Small intestine (tissue), 7 donors: ENCODE measurements around the gene PITPNC1. TPM values are rescaled to one million over a fixed set of nuclear protein-coding genes. Genes with fewer than 3 reads are reported as not detected.
"Not testable (repeated sequence)": the region's sequence is repeated elsewhere in the genome, so short reads cannot be mapped to it uniquely, and the experiment has no call there.

Experiments used
- DNase-seq, 2 donors: peaks; one replicate each; pipeline versions ENCODE4 v3.0.0 to v3.0.0-alpha.2; 2013
- FAIRE-seq: peaks from 2 replicates; lab custom pipeline; 2012; peaks lifted over from hg19 to GRCh38; lab: Jason Lieb, UNC
- H3K27ac ChIP-seq, 3 donors: one replicate each; pipeline ENCODE4 v1.5.1; 2013; ENCODE audit warnings: low read length in 2 of 3, mild to moderate bottlenecking in 2 of 3, control low read depth in 1 of 3, inconsistent platforms in 1 of 3, low read depth in 1 of 3, moderate library complexity in 1 of 3
- H3K27me3 ChIP-seq, 3 donors: one replicate each; pipeline ENCODE4 v1.6.1; 2013; ENCODE audit warnings: low read length in 3 of 3, inconsistent platforms in 1 of 3; ENCODE audit not compliant: control insufficient read depth in 3 of 3, insufficient read depth in 3 of 3
- H3K36me3 ChIP-seq, 3 donors: one replicate each; pipeline ENCODE4 v1.6.1; 2013; ENCODE audit warnings: low read length in 3 of 3, inconsistent platforms in 1 of 3, low read depth in 1 of 3, mild to moderate bottlenecking in 1 of 3, moderate library complexity in 1 of 3; ENCODE audit not compliant: control insufficient read depth in 3 of 3, insufficient read depth in 2 of 3
- H3K4me1 ChIP-seq, 3 donors: one replicate each; pipeline ENCODE4 v1.6.1; 2013; ENCODE audit warnings: low read length in 2 of 3, inconsistent platforms in 1 of 3, low read depth in 1 of 3, mild to moderate bottlenecking in 1 of 3, moderate library complexity in 1 of 3; ENCODE audit not compliant: control insufficient read depth in 3 of 3, insufficient read depth in 2 of 3
- H3K4me3 ChIP-seq, 3 donors: one replicate each; pipeline ENCODE4 v1.5.1; 2013; ENCODE audit warnings: low read length in 3 of 3, control low read depth in 1 of 3, inconsistent platforms in 1 of 3, low read depth in 1 of 3, mild to moderate bottlenecking in 1 of 3, moderate library complexity in 1 of 3
- H3K9me3 ChIP-seq, 2 donors: one replicate each; pipeline ENCODE4 v1.6.1; 2013; ENCODE audit warnings: low read depth in 1 of 2, low read length in 1 of 2; ENCODE audit not compliant: control insufficient read depth in 2 of 2, insufficient read depth in 1 of 2
- WGBS, 3 donors: extraction: QIAGEN DNeasy Blood & Tissue Kit; methylation state at CpG; one replicate each; pipeline ENCODE4 v1.1.7; 2013; 5-methylcytosine and 5-hydroxymethylcytosine counted together
- polyA plus RNA-seq, 4 donors: library from polyadenylated mRNA; stranded (reverse) in 3 of 4; unstranded in 1 of 4; fragments of 200-250 nt in 3 of 4; fragments of 120-200 nt in 1 of 4; gene quantifications; one replicate each; pipeline versions ENCODE4 v1.2.1 to v1.2.3, GENCODE V29; 2013
- donor health status: healthy with polysubstance abuse.
- donor health status: control.
- donor health status: control.
- donor health status: Bipolar disorder and iron deficiency.
- donor health status: healthy.

Gene PITPNC1
- polyA plus RNA-seq, 4 donors: 0.67 to 11.7 (median 3.4) TPM

DNA sequence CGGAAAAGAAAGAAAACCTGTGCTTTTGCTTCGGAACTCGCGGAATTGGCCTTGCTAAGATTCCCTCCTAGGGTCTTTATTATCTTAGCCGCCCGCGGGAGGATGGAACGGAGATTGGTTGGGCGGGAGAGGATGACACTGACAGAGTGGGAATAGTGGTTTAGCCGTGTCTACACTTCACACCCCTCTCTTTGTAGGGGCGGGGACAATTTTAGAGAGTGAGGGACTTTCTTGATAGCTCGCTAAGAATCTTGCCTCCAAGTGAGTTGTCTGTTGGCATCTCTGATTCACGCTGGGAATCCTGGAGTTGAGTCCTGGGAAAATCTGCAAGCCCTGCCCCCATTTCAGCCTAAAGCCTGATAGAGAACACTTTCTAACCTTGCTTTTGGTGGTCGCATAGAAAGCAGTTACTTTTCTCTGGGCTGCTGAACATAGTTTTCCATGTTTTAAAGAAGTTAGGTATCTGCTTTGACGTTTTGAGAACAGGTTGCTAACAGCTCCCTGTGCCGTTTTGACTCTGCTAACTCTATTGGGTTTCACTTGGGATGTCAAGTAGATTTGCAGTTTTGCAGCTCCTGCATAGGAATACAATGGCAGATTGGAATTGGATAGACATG is 341.4 kb downstream of the PITPNC1 start:
- peak in 1 of 2 donors; percentile 16 for DNase-seq
- FAIRE-seq: no peak
- Histone ChIP-seq H3K4me3 (peak overlapping the region; percentile 70 to 97 (median 86)), H3K27ac (peak overlapping the region; percentile 73 to 93 (median 89)), H3K36me3 (peaks cover 9 to 14% (median 10%) of the 10 kb centered on the region in 3 donors), H3K9me3 (no peaks in the 10 kb centered on the region), H3K4me1 (peaks cover 4 to 6% (median 5%) of the 10 kb centered on the region in 3 donors), H3K27me3 (no peaks in the 10 kb centered on the region)
- WGBS, 3 donors: 0 to 1% (median 1%) methylated on average over 16 of the region's 16 CpGs

DNA sequence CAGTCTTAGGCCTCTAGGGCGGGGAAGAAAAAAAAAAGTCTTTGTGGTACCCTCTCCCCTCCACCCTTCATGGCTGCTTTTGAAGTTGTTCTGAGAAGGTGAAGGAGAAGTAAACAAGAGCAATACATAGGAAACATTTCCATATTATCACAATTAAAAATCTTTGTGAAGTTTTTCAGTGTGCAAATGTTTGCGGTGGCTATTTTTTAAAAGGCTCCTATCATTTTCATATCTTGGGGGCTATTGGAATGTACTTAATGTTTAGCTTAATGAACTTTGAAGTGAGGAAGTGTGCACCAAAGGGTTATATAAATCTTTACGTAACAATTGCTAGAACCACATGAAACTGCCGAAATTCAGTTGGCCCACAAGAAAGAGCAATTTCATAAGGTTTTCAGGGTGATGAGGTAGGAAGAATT is 348.3 kb downstream of the PITPNC1 start:
- Histone ChIP-seq H3K9me3 (peaks cover 0 to 4% of the 10 kb centered on the region in 2 donors), H3K27me3 (no peaks in the 10 kb centered on the region), H3K27ac (no peak overlapping the region), H3K36me3 (peaks cover 23 to 56% (median 32%) of the 10 kb centered on the region in 3 donors), H3K4me3 (no peak overlapping the region), H3K4me1 (peaks cover 0 to 4% (median 0%) of the 10 kb centered on the region in 3 donors)
- 83 to 92% (median 91%) methylated on average over 4 of the region's 4 CpGs for WGBS, 3 donors
- DNase-seq (no peak), FAIRE-seq (no peak)

DNA sequence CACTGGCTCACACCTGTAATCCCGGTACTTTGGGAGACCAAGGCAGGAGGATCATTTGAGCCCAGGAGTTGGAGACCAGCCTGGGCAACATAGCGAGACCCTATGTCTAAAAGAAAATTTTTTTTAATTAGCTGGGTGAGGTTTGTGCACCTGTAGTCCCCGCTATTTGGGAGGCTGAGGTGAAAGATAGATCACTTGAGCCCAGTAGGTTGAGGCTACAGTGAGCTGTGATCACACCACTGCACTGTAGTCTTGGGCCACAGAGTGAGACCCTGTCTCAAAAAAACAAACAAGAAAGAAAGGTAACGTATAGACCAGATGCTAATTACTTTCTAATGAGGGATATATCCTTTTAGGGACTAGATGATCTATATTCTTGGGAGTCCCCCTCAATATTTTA is 348.7 kb downstream of the PITPNC1 start:
- 91 to 93% (median 92%) methylated on average over 4 of the region's 4 CpGs for WGBS, 3 donors
- Histone ChIP-seq H3K9me3 (peaks cover 0 to 4% of the 10 kb centered on the region in 2 donors), H3K27ac (no peak overlapping the region), H3K27me3 (no peaks in the 10 kb centered on the region), H3K4me1 (peaks cover 0 to 4% (median 0%) of the 10 kb centered on the region in 3 donors), H3K4me3 (no peak overlapping the region), H3K36me3 (peaks cover 23 to 58% (median 32%) of the 10 kb centered on the region in 3 donors)
- FAIRE-seq (no peak), DNase-seq (no peak)

DNA sequence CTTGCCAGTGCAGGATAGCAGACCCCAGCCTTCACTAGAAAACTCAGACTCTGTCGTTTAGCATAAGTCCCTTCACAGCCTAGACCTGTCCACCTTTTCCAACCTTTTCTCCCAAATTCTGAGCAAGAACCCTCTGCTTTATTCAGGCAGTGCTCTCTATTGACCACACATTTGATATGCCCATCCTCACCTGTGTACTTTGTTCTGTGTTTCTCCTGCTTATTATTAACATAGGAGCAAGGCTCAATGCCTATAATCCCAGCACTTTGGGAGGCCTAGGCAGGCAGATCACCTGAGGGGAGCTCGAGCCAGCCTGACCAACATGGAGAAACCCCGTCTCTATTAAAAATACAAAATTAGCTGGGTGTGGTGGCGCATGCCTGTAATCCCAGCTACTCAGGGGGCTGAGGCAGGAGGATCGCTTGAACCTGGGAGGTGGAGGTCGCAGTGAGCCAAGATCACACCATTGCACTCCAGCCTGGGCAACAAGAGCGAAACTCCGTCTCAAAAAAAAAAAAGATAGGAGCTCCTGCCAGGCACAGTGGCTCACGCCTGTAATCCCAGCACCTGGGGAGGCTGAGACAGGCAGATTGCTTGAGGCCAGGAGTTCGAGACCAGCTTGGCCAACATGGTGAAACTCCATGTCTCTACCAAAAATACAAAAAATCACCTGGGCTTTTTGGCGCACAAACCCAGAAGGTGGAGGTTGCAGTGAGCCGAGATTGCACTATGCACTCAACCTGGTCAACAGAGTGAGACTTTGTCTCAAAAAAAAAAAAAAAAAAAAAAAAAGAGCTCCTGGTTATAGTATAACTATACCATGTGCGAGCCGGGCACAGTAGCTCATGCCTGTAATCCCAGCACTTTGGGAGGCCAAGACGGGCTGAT is 350.3 kb downstream of the PITPNC1 start:
- Histone ChIP-seq H3K36me3 (peaks cover 18 to 62% (median 26%) of the 10 kb centered on the region in 3 donors), H3K27ac (peak overlapping the region in 1 of 3 donors; percentile 84)
- not testable (repeated sequence) for H3K9me3 ChIP-seq, FAIRE-seq, H3K27me3 ChIP-seq, H3K4me3 ChIP-seq, H3K4me1 ChIP-seq
- DNase-seq: peak; percentile 41 to 58
- WGBS, 3 donors: 62 to 79% (median 73%) methylated on average over 15 of the region's 15 CpGs

DNA sequence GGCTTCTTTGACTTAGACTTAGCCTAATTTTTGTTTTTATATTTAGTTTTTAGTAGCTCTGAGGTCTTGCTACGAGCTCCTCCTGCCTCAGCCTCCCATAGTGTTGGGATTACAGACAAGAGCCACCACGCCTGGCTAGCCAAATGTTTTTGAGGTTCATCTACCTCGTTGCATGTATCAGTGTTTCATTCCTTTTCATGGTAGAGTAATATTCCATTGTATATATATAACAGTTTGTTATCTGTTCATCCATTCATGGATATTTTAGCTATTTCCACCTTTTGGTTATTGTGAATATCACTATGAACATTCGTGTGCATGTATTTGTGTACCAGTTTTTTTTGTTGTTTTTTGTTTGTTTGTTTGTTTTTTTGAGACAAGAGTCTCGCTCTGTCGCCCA is 352.8 kb downstream of the PITPNC1 start:
- 97 to 99% (median 98%) methylated on average over 6 of the region's 6 CpGs for WGBS, 3 donors
- peaks cover 0 to 4% (median 0%) of the 10 kb centered on the region in 3 donors for H3K4me1 ChIP-seq
- no peak for FAIRE-seq

DNA sequence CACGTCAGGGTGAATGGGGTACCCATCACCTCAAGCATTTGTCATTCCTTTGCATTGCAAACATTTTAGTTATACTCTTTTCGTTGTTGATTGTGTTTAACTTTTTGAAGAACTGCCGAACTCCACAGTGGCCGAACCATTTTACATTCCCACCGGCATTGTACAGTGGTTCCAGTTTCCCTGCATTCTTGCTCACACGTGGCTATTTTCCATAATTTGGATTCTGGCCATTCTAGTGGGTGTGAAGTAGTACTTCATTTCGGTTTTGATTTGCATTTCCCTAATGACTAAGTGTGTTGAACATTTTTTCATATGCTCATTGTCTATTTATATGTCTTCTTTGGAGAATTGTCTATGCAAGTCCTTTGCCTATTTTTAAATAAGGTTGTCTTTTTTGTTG is 353.6 kb downstream of the PITPNC1 start:
- no peak for FAIRE-seq
- Histone ChIP-seq H3K27me3 (no peaks in the 10 kb centered on the region), H3K27ac (no peak overlapping the region), H3K4me3 (no peak overlapping the region), H3K36me3 (peaks cover 14 to 50% (median 19%) of the 10 kb centered on the region in 3 donors), H3K9me3 (peaks cover 0 to 4% of the 10 kb centered on the region in 2 donors), H3K4me1 (peaks cover 0 to 4% (median 0%) of the 10 kb centered on the region in 3 donors)
- WGBS, 3 donors: 82 to 91% (median 83%) methylated on average over 7 of the region's 7 CpGs
- DNase-seq: no peak

More for the DNA sequence above, 352.8 kb downstream of the PITPNC1 start:
- Histone ChIP-seq H3K36me3 (peaks cover 18 to 52% (median 26%) of the 10 kb centered on the region in 3 donors), H3K4me3 (no peak overlapping the region), H3K27ac (no peak overlapping the region), H3K9me3 (peaks cover 0 to 4% of the 10 kb centered on the region in 2 donors), H3K27me3 (no peaks in the 10 kb centered on the region)
- DNase-seq: no peak

DNA sequence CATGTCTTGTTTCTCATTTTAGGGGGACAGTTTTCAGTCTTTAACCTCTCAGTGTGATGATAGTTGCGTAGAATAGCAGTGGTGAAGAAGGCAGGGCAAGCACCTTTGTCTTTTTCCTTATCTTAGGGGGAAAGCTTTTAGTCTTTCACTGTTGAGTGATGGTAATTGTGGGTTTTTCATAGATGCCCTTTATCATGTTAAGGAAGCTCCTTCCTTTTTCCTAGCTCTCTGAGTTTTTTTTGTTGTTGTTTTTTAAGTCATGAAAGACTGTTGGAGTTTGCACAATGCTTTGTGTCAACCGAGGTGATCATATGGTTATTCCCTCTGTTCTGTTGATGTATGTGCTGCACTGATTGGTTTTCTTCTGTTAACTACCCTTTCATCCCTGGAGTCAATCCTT is 356.4 kb downstream of the PITPNC1 start:
- Histone ChIP-seq H3K4me3 (no peak overlapping the region), H3K36me3 (peaks cover 16 to 40% (median 20%) of the 10 kb centered on the region in 3 donors), H3K9me3 (peaks cover 0 to 4% of the 10 kb centered on the region in 2 donors), H3K27me3 (no peaks in the 10 kb centered on the region), H3K4me1 (no peaks in the 10 kb centered on the region), H3K27ac (no peak overlapping the region)
- WGBS, 3 donors: 73 to 82% (median 78%) methylated on average over 2 of the region's 2 CpGs
- FAIRE-seq (no peak), DNase-seq (no peak)

DNA sequence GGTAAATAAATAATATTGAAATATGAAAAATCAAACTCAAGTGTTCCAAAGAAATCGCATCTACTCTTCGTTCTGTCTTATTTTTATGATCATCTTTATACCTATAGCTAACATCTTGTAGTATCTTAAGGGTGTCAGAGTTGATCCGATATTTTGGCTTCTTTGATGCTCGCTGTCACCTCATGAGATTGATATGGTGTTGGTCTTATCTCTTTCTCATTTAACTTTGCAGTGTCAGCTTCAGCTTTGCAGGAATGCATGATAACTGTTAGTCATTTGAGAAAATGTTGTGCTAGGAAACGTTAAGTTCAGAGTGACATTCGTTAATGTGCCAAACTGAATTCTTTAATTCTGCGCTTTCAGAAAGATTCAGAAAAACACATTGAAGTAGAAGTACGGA is 360.1 kb downstream of the PITPNC1 start:
- H3K4me1 ChIP-seq: no peaks in the 10 kb centered on the region
- H3K36me3 ChIP-seq: peaks cover 18 to 38% (median 26%) of the 10 kb centered on the region in 3 donors
- 93 to 95% (median 94%) methylated on average over 8 of the region's 8 CpGs for WGBS, 3 donors
- no peak overlapping the region for H3K4me3 ChIP-seq
- no peak overlapping the region for H3K27ac ChIP-seq
- FAIRE-seq (no peak), DNase-seq (no peak)
- H3K27me3 ChIP-seq: no peaks in the 10 kb centered on the region
- H3K9me3 ChIP-seq: no peaks in the 10 kb centered on the region
